ENCODE data around the gene TMEM204. TPM values are rescaled to one million over a fixed set of nuclear protein-coding genes. Genes with fewer than 3 reads are reported as not detected.

TMEM204 gene
- total and polyA plus RNA-seq, 10 of the 15 experiments (the other 5 are each of a cell fraction or from before 2014, with no cell fraction given): 0.05 to 0.30 (median 0.18) TPM; not detected in 7

DNA sequence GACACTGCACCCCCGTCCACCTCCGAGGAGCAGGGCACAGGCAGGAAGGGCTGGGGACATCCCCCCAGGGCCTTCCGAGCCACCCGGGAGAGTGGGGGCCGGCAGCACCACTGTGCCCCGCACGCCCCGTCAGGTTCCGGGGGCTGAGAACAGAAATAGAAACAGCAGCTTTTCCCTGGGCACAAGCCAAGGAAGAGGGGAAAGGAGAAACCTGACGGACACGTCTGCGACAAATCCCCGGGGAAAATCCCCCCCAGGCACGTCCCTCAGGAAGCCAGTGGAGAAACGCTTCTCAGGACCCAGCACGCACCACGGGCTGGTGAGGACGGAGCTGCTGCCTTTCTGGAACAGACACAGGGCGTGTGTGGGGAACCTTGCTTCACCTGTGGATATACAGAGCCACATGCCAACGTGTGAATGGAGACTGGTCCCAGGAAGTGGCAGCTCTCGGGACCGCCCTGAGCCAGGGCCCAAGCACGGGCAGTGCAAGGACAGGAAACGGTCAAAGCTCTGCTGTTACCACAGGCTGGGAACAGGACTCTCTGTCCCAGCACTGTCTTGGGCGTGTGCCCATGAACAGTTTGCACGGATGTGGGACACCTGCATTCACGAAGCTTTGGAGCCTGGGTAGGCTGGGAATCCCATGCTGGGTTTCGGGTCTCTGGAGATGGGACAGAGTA, 1.2 kb upstream of the TMEM204 start (continued):
- TF ChIP-seq, protein P1, sequence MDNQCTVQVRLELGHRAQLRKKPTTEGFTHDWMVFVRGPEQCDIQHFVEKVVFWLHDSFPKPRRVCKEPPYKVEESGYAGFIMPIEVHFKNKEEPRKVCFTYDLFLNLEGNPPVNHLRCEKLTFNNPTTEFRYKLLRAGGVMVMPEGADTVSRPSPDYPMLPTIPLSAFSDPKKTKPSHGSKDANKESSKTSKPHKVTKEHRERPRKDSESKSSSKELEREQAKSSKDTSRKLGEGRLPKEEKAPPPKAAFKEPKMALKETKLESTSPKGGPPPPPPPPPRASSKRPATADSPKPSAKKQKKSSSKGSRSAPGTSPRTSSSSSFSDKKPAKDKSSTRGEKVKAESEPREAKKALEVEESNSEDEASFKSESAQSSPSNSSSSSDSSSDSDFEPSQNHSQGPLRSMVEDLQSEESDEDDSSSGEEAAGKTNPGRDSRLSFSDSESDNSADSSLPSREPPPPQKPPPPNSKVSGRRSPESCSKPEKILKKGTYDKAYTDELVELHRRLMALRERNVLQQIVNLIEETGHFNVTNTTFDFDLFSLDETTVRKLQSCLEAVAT (IDR thresholded peaks at IDR 0.05): no peak
- TF ChIP-seq NFYA (IDR thresholded peaks at IDR 0.05; ENCODE audit: borderline replicate concordance, low read depth, low read length) (no peak), SUPT20H (IDR thresholded peaks at IDR 0.05; ENCODE audit: borderline replicate concordance, control insufficient read depth, low read depth, low read length) (no peak), ZNF274 (IDR thresholded peaks at IDR 0.05; ENCODE audit: insufficient read depth, insufficient read length) (no peak), CREM (IDR thresholded peaks at IDR 0.05; ENCODE audit: low read depth) (no peak)
- TF ChIP-seq, protein P2, sequence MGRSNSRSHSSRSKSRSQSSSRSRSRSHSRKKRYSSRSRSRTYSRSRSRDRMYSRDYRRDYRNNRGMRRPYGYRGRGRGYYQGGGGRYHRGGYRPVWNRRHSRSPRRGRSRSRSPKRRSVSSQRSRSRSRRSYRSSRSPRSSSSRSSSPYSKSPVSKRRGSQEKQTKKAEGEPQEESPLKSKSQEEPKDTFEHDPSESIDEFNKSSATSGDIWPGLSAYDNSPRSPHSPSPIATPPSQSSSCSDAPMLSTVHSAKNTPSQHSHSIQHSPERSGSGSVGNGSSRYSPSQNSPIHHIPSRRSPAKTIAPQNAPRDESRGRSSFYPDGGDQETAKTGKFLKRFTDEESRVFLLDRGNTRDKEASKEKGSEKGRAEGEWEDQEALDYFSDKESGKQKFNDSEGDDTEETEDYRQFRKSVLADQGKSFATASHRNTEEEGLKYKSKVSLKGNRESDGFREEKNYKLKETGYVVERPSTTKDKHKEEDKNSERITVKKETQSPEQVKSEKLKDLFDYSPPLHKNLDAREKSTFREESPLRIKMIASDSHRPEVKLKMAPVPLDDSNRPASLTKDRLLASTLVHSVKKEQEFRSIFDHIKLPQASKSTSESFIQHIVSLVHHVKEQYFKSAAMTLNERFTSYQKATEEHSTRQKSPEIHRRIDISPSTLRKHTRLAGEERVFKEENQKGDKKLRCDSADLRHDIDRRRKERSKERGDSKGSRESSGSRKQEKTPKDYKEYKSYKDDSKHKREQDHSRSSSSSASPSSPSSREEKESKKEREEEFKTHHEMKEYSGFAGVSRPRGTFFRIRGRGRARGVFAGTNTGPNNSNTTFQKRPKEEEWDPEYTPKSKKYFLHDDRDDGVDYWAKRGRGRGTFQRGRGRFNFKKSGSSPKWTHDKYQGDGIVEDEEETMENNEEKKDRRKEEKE (IDR thresholded peaks at IDR 0.05): no peak
- TF ChIP-seq, protein P3, sequence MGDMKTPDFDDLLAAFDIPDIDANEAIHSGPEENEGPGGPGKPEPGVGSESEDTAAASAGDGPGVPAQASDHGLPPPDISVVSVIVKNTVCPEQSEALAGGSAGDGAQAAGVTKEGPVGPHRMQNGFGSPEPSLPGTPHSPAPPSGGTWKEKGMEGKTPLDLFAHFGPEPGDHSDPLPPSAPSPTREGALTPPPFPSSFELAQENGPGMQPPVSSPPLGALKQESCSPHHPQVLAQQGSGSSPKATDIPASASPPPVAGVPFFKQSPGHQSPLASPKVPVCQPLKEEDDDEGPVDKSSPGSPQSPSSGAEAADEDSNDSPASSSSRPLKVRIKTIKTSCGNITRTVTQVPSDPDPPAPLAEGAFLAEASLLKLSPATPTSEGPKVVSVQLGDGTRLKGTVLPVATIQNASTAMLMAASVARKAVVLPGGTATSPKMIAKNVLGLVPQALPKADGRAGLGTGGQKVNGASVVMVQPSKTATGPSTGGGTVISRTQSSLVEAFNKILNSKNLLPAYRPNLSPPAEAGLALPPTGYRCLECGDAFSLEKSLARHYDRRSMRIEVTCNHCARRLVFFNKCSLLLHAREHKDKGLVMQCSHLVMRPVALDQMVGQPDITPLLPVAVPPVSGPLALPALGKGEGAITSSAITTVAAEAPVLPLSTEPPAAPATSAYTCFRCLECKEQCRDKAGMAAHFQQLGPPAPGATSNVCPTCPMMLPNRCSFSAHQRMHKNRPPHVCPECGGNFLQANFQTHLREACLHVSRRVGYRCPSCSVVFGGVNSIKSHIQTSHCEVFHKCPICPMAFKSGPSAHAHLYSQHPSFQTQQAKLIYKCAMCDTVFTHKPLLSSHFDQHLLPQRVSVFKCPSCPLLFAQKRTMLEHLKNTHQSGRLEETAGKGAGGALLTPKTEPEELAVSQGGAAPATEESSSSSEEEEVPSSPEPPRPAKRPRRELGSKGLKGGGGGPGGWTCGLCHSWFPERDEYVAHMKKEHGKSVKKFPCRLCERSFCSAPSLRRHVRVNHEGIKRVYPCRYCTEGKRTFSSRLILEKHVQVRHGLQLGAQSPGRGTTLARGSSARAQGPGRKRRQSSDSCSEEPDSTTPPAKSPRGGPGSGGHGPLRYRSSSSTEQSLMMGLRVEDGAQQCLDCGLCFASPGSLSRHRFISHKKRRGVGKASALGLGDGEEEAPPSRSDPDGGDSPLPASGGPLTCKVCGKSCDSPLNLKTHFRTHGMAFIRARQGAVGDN (IDR thresholded peaks at IDR 0.05): no peak
